GM19467 (cell line): ENCODE data around the gene CNTNAP3B.
"Not testable (repeated sequence)": the region's sequence is repeated elsewhere in the genome, so short reads cannot be mapped to it uniquely, and the experiment has no call there.

Experiments used
- ATAC-seq: cut with Tn5 transposase; IDR thresholded peaks from one replicate; pipeline ENCODE4 v1.9.1; 2021; ENCODE audit warnings: mild to moderate bottlenecking, moderate library complexity; ENCODE audit not compliant: unreplicated experiment

Gene CNTNAP3B

GRCh38 chr9:41977965-41978600 lies 151.1 kb downstream of the CNTNAP3B start:
- not testable (repeated sequence) for ATAC-seq

GRCh38 chr9:41974906-41975305 lies 154.3 kb downstream of the CNTNAP3B start:
- ATAC-seq = not testable (repeated sequence)

- not testable (repeated sequence) for ATAC-seq
These were observed 176.2 kb downstream of the CNTNAP3B start for GRCh38 chr9:41953007-41953406.

- ATAC-seq = not testable (repeated sequence)
These were observed 187.5 kb downstream of the CNTNAP3B start for GRCh38 chr9:41941738-41942137.

GRCh38 chr9:41938143-41938542 lies 191.1 kb downstream of the CNTNAP3B start:
- not testable (repeated sequence) for ATAC-seq

GRCh38 chr9:41935727-41936126 lies 193.5 kb downstream of the CNTNAP3B start:
- ATAC-seq = not testable (repeated sequence)

GRCh38 chr9:41929172-41929571 lies 200.1 kb downstream of the CNTNAP3B start:
- ATAC-seq = not testable (repeated sequence)

GRCh38 chr9:41917374-41917773 lies 211.9 kb downstream of the CNTNAP3B start:
- not testable (repeated sequence) for ATAC-seq

- ATAC-seq = not testable (repeated sequence)
These were observed 223.7 kb downstream of the CNTNAP3B start for GRCh38 chr9:41905488-41905887.

GRCh38 chr9:41902762-41903161 lies 226.5 kb downstream of the CNTNAP3B start:
- not testable (repeated sequence) for ATAC-seq

GRCh38 chr9:41898720-41899343 lies 230.4 kb downstream of the CNTNAP3B start:
- not testable (repeated sequence) for ATAC-seq

- not testable (repeated sequence) for ATAC-seq
These were observed 254.7 kb downstream of the CNTNAP3B start for GRCh38 chr9:41874557-41874956.

GRCh38 chr9:41855422-41855821 lies 273.8 kb downstream of the CNTNAP3B start:
- not testable (repeated sequence) for ATAC-seq

GRCh38 chr9:41851848-41852740 lies 277.1 kb downstream of the CNTNAP3B start:
- ATAC-seq = not testable (repeated sequence)

- not testable (repeated sequence) for ATAC-seq
These were observed 281.4 kb downstream of the CNTNAP3B start for GRCh38 chr9:41847829-41848228.
